Karpas-422 (cell line): Measurements from ENCODE around the gene GREB1L. TPM values are rescaled to one million over a fixed set of nuclear protein-coding genes. Genes with fewer than 3 reads are reported as not detected.
"Not testable (repeated sequence)": the region's sequence is repeated elsewhere in the genome, so short reads cannot be mapped to it uniquely, and the experiment has no call there.

Source experiments
- DNase-seq: peaks from one replicate; pipeline ENCODE4 v3.0.0-alpha.2; 2015
- H2AFZ ChIP-seq: fragments of 200-600 bp; sonication (generic); 2 replicates; pipeline ENCODE4 v1.6.1; 2014; ENCODE audit warnings: antibody characterized with exemption, low read length, mixed read lengths
- H3K27ac ChIP-seq: fragments of 200-600 bp; sonication (generic); 2 replicates; pipeline ENCODE4 v1.5.1; 2014; ENCODE audit warnings: mild to moderate bottlenecking, low read length, moderate library complexity
- H3K27me3 ChIP-seq: fragments of 200-600 bp; sonication (generic); 2 replicates; pipeline ENCODE4 v1.6.1; 2014; ENCODE audit warnings: low read length, mixed read lengths
- H3K36me3 ChIP-seq: fragments of 200-600 bp; sonication (generic); 2 replicates; pipeline ENCODE4 v1.6.1; 2014; ENCODE audit warnings: low read length, mixed read lengths; ENCODE audit not compliant: insufficient read depth
- H3K4me1 ChIP-seq: fragments of 200-600 bp; sonication (generic); 2 replicates; pipeline ENCODE4 v1.6.1; 2014; ENCODE audit warnings: mild to moderate bottlenecking, low read length, mixed read lengths
- H3K4me2 ChIP-seq: fragments of 200-600 bp; sonication (generic); 2 replicates; pipeline ENCODE4 v1.6.1; 2014; ENCODE audit warnings: low read length, low read depth, mild to moderate bottlenecking; ENCODE audit not compliant: poor library complexity, severe bottlenecking
- H3K4me3 ChIP-seq: fragments of 200-600 bp; sonication (generic); 2 replicates; pipeline ENCODE4 v1.5.1; 2014; ENCODE audit warnings: mild to moderate bottlenecking, antibody characterized with exemption, low read length, mixed read lengths
- H3K79me2 ChIP-seq: fragments of 200-600 bp; sonication (generic); 2 replicates; pipeline ENCODE4 v1.6.1; 2014; ENCODE audit warnings: mild to moderate bottlenecking, low read length, mixed read lengths
- H3K9ac ChIP-seq: fragments of 200-600 bp; sonication (generic); 2 replicates; pipeline ENCODE4 v1.6.0; 2014; ENCODE audit warnings: low read length
- H3K9me2 ChIP-seq: fragments of 200-600 bp; sonication (generic), shearing (Covaris generic); replicated peaks from 2 replicates; pipeline ENCODE4 v1.6.0; 2014; ENCODE audit warnings: mild to moderate bottlenecking, low read length, moderate library complexity; ENCODE audit not compliant: insufficient read depth
- H3K9me3 ChIP-seq: fragments of 300-700, 200-600 bp; sonication (generic); 2 replicates; pipeline ENCODE4 v1.6.1; 2014; ENCODE audit warnings: low read length, mixed read lengths
- H4K20me1 ChIP-seq: fragments of 200-600 bp; sonication (generic); 2 replicates; pipeline ENCODE4 v1.6.1; 2014; ENCODE audit warnings: mild to moderate bottlenecking, antibody characterized with exemption, low read length, low read depth; ENCODE audit not compliant: insufficient read depth
- total RNA-seq: library from RNA; depleted of rRNA; stranded (reverse); fragments of >200 nt; shearing (Covaris generic); gene quantifications from 2 replicates; pipeline ENCODE4 v1.2.3, GENCODE V29; 2014; ENCODE audit warnings: low replicate concordance

GREB1L gene
- total RNA-seq, 1 experiment from 2014 or later: not detected

DNA sequence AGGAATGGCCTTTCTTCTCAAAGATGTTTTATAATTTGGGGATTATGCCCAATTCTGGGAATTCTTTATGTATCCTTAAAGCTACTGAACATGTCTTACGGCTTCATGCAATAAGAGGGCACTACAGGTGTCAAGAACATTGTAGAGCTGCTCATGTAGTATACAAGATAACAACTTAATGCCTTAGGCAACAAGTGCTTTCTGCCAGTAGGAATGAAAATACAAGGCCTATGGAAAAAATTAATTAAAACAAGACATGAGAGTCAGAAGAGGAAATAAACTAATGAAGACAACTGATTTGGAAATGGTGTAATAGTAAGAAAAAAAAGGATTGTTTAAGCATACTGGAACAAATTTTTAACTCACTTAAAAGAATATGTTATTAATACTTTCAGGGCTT lies 27.3 kb downstream of the GREB1L start:
- no peak overlapping the region for H3K4me3 ChIP-seq
- H3K36me3 ChIP-seq: no peaks in the 10 kb centered on the region
- no peak overlapping the region for H3K4me2 ChIP-seq
- no peaks in the 10 kb centered on the region for H3K9me3 ChIP-seq
- no peak overlapping the region for H2AFZ ChIP-seq
- no peaks in the 10 kb centered on the region for H3K27me3 ChIP-seq
- H3K9me2 ChIP-seq: no peaks in the 10 kb centered on the region
- no peak overlapping the region for H3K9ac ChIP-seq
- no peaks in the 10 kb centered on the region for H3K4me1 ChIP-seq
- no peaks in the 10 kb centered on the region for H4K20me1 ChIP-seq
- no peak for DNase-seq
- H3K79me2 ChIP-seq: no peaks in the 10 kb centered on the region
- H3K27ac ChIP-seq: no peak overlapping the region

GRCh38 chr18:21270453-21270852 lies 28.4 kb downstream of the GREB1L start:
- H4K20me1 ChIP-seq: no peaks in the 10 kb centered on the region
- H3K9ac ChIP-seq: no peak overlapping the region
- DNase-seq: no peak
- no peaks in the 10 kb centered on the region for H3K9me3 ChIP-seq
- H3K27me3 ChIP-seq: no peaks in the 10 kb centered on the region
- no peak overlapping the region for H3K4me2 ChIP-seq
- H3K4me1 ChIP-seq: no peaks in the 10 kb centered on the region
- no peak overlapping the region for H2AFZ ChIP-seq
- no peaks in the 10 kb centered on the region for H3K79me2 ChIP-seq
- H3K9me2 ChIP-seq: no peaks in the 10 kb centered on the region
- H3K36me3 ChIP-seq: no peaks in the 10 kb centered on the region
- H3K4me3 ChIP-seq: no peak overlapping the region
- no peak overlapping the region for H3K27ac ChIP-seq

GRCh38 chr18:21272016-21272579 lies 30.1 kb downstream of the GREB1L start:
- no peaks in the 10 kb centered on the region for H3K79me2 ChIP-seq
- H3K4me2 ChIP-seq: no peak overlapping the region
- no peaks in the 10 kb centered on the region for H3K4me1 ChIP-seq
- H3K36me3 ChIP-seq: no peaks in the 10 kb centered on the region
- H3K9ac ChIP-seq: no peak overlapping the region
- H3K27me3 ChIP-seq: no peaks in the 10 kb centered on the region
- H4K20me1 ChIP-seq: no peaks in the 10 kb centered on the region
- no peak overlapping the region for H3K4me3 ChIP-seq
- no peak overlapping the region for H3K27ac ChIP-seq
- no peak overlapping the region for H2AFZ ChIP-seq
- no peaks in the 10 kb centered on the region for H3K9me3 ChIP-seq
- H3K9me2 ChIP-seq: no peaks in the 10 kb centered on the region
- DNase-seq: no peak

DNA sequence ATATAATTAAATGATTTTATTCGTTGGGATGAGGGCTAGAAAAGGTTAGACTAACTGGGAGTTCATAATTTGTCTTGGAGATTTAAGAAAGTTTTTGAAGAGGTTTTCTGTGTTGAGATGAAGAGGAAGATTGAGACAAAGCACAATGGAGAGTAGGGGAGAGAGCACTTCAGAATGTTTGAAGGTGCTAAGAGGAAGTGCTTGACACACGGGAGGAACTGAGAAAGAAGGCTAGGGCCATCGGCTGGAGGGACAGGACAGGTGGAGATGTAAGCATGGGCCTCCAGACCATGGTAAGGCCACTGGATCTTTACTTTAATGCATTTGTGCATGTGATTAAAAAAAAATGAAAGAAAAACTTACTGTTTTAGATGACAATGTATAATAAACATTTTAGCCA lies 31.5 kb downstream of the GREB1L start:
- Histone ChIP-seq H3K9ac (no peak overlapping the region), H3K79me2 (no peaks in the 10 kb centered on the region), H3K9me3 (no peaks in the 10 kb centered on the region), H3K9me2 (no peaks in the 10 kb centered on the region), H3K36me3 (no peaks in the 10 kb centered on the region), H4K20me1 (no peaks in the 10 kb centered on the region), H3K4me3 (no peak overlapping the region), H3K27me3 (no peaks in the 10 kb centered on the region), H2AFZ (no peak overlapping the region), H3K4me2 (no peak overlapping the region), H3K4me1 (no peaks in the 10 kb centered on the region), H3K27ac (no peak overlapping the region)
- DNase-seq: no peak

GRCh38 chr18:21275645-21276044 lies 33.6 kb downstream of the GREB1L start:
- Histone ChIP-seq H3K4me1 (no peaks in the 10 kb centered on the region), H3K9me2 (no peaks in the 10 kb centered on the region), H4K20me1 (no peaks in the 10 kb centered on the region), H3K9ac (no peak overlapping the region), H3K27ac (no peak overlapping the region), H3K4me3 (no peak overlapping the region), H3K27me3 (no peaks in the 10 kb centered on the region), H3K9me3 (no peaks in the 10 kb centered on the region), H3K4me2 (no peak overlapping the region), H3K36me3 (no peaks in the 10 kb centered on the region), H2AFZ (no peak overlapping the region), H3K79me2 (no peaks in the 10 kb centered on the region)
- no peak for DNase-seq

GRCh38 chr18:21277578-21277977 lies 35.5 kb downstream of the GREB1L start:
- Histone ChIP-seq H3K4me1 (no peaks in the 10 kb centered on the region), H2AFZ (no peak overlapping the region), H3K9me2 (no peaks in the 10 kb centered on the region), H3K27me3 (no peaks in the 10 kb centered on the region), H4K20me1 (no peaks in the 10 kb centered on the region), H3K27ac (no peak overlapping the region), H3K4me3 (no peak overlapping the region), H3K9me3 (no peaks in the 10 kb centered on the region), H3K9ac (no peak overlapping the region), H3K79me2 (no peaks in the 10 kb centered on the region), H3K4me2 (no peak overlapping the region), H3K36me3 (no peaks in the 10 kb centered on the region)
- DNase-seq: no peak

- not testable (repeated sequence) for H3K9me2 ChIP-seq, H3K9me3 ChIP-seq, H4K20me1 ChIP-seq, H3K4me3 ChIP-seq, H2AFZ ChIP-seq, H3K79me2 ChIP-seq, H3K9ac ChIP-seq, H3K27me3 ChIP-seq, H3K36me3 ChIP-seq, DNase-seq, H3K27ac ChIP-seq, H3K4me1 ChIP-seq, H3K4me2 ChIP-seq
Observed at GRCh38 chr18:21278218-21278617, 36.2 kb downstream of the GREB1L start.

DNA sequence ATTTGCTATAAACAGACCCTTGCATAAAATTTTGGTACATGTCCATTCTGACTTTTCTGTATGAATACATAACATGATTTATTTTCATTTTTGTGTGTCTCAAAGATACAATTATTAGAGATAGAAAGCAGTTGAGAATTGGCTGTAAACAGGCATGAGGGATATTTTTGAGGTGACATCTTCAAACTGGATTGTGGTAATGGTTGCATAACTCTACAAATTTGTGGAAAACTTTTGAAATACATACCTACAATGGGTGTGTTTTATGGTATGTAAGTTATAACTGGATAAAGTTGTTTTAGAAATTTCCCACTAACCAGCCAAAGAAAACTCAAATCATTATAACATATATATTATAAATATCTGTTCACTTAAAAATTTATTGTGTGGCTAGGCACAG lies 39.6 kb downstream of the GREB1L start:
- no peaks in the 10 kb centered on the region for H3K9me2 ChIP-seq
- H3K27ac ChIP-seq: no peak overlapping the region
- no peaks in the 10 kb centered on the region for H3K4me1 ChIP-seq
- H3K9me3 ChIP-seq: no peaks in the 10 kb centered on the region
- H3K36me3 ChIP-seq: no peaks in the 10 kb centered on the region
- no peak overlapping the region for H3K4me2 ChIP-seq
- no peak for DNase-seq
- H3K27me3 ChIP-seq: no peaks in the 10 kb centered on the region
- H2AFZ ChIP-seq: no peak overlapping the region
- no peaks in the 10 kb centered on the region for H3K79me2 ChIP-seq
- no peaks in the 10 kb centered on the region for H4K20me1 ChIP-seq
- H3K4me3 ChIP-seq: no peak overlapping the region
- H3K9ac ChIP-seq: no peak overlapping the region

DNA sequence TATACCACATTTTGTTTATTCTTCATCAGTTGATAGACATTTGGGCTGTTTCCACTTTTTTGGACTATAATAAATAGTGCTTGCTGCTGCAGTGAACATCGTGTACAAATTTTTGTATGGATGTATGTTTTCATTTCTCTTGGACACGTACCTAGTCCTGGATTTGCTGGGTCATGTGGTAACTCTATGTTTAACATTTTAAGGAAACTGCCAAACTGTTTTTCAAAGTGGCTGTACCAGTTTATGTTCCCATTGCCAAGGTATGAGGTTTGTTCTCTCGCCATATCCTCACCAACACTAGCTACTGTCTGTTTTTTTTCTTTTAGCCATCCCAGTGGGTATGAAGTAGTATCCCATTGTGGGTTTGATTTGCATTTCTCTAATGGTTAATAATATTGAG lies 42.5 kb downstream of the GREB1L start:
- Histone ChIP-seq H3K4me3 (no peak overlapping the region), H3K9me3 (no peaks in the 10 kb centered on the region)
- DNase-seq: no peak

More for the DNA sequence above, 42.5 kb downstream of the GREB1L start:
- H3K27me3 ChIP-seq: no peaks in the 10 kb centered on the region
- no peaks in the 10 kb centered on the region for H3K9me2 ChIP-seq
- no peak overlapping the region for H3K9ac ChIP-seq
- H2AFZ ChIP-seq: no peak overlapping the region
- H3K36me3 ChIP-seq: no peaks in the 10 kb centered on the region
- H3K4me2 ChIP-seq: no peak overlapping the region
- no peaks in the 10 kb centered on the region for H3K79me2 ChIP-seq
- H4K20me1 ChIP-seq: no peaks in the 10 kb centered on the region
- no peaks in the 10 kb centered on the region for H3K4me1 ChIP-seq
- no peak overlapping the region for H3K27ac ChIP-seq
